GM18907 (cell line): ENCODE measurements around the gene TMOD4.
"Not testable (repeated sequence)": the region's sequence is repeated elsewhere in the genome, so short reads cannot be mapped to it uniquely, and the experiment has no call there.

Source experiments
- ATAC-seq: cut with Tn5 transposase; IDR thresholded peaks from one replicate; pipeline ENCODE4 v1.9.1; 2021; ENCODE audit warnings: mild to moderate bottlenecking, moderate library complexity; ENCODE audit not compliant: unreplicated experiment

The TMOD4 gene

DNA sequence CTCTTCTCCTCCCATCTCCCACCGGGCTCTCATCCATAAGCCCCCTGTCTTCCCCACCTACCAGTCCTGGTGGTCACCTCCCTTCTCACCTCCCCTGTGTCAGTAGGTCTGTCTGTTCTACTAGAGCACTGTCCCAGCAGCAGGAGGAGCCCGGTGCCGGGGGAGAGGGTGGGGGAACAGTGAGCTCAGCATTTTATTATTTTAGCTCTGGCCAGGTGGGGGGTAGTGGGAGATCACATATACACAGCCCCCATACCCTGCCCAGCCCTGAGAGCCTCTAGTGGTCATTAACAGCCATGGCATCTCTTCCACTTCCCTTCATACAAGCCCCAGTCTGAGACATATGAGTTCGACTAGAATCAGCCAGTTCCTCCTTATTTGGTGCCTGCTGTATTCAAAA lies at the start of gene TMOD4:
Gene TMOD4, minus strand, starts transcription at position 119 of the 400 bp plus-strand sequence. CDS start 1,106 bp downstream, outside the sequence.
- no peak for ATAC-seq

DNA sequence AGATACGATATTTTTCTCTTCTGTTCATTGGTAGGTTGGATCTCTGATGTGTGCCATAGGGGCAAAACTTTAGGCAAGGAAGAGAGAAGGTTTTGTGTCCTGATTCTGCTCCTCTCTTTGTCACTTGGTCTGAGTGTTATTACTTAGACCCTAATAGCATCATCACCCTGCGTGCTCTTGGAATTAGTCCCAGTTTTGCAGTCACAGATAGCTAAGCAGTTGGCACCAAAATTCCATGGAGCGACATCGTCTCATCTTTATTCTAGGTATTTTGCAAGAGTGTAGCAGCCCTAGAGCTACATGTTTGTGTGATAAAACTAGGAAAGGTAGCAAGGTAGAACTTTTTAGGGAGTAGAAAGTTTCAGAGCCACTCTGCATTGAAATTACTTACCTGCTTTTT lies 46.3 kb upstream of the TMOD4 start:
- no peak for ATAC-seq

DNA sequence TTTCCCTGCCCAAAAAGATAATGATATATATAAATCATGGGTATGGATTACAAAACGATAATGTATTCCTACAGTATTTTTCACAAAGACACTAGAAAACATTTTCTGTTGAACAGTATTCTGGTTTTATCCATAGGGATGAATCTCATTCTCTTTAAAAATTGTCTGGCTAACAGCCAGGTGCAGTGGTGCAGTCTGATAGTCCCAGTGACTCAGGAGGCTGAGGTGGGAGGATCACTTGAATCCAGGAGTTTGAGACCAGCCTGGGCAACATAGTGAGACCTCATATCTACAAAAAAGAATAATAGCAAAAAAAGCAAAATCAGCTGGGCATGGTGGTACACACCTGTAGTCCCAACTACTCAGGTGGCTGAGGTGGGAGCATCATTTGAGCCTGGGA lies 45.8 kb upstream of the TMOD4 start:
- no peak for ATAC-seq

DNA sequence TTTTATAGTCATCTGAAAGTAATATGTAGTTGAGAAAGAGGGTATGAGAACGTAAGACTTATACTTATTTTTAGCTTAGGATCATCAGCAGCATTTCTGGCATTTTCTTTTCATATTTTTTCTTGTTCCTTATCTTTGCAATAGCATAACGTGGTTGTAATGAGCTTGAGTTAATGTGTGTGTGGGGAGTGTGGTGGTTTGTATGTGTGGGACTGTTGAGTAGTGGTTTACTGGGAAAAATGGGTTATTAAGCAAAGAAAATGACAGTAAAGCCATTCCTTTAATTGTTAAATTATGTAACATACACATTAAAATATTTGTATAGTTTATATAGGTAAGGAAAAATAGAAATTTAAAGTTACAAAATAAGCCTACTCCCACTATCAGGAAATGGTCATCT lies 37.8 kb upstream of the TMOD4 start:
- ATAC-seq, result no peak

DNA sequence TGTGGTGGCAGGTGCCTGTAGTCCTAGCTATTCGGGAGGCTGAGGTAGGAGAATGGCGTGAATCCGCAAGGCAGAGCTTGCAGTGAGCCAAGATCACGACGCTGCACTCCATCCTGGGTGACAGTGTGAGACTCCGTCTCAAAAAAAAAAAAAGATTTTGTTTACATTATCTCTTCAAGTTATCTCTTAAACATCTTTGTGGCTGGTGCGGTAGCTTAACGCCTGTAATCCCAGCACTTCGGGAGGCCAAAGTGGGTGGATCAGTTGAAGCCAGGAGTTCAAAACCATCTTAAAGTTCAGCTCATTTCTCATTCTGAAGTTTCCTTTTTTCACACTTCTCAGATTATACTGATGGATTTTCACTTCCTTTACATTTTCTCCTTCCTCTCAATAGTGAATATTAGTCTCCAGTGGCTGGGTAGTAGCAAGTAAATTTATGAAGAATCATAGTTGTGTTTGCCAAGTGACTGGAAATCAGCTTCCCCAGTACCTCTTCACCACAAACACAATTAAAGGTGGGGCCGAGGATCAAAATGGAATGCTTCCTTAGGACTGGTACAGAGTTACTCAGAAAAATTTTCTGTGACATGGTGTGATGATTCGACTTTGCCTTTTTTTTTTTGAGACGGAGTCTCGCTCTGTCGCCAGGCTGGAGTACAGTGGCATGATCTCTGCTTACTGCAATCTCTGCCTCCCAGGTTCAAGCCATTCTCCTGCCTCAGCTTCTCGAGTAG lies 36.4 kb upstream of the TMOD4 start:
- no peak for ATAC-seq

DNA sequence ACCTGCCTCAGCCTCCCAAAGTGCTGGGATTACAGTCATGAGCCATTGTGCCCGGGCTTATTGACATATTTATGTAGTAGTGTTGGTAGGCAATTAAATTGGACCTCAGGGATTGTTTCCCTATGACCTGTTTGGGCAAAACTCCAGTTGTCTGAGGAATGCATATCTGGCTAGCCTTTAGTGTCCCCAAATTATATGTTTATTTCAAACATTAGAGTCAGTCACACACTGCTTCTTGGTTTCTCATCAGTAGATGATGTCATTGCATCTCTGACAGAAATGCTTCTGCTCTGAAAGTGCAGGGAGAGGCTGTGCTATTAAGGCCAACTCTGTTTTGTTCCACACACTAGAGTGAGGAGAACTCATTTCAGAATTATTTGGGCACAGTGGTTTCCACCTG lies 35.0 kb upstream of the TMOD4 start:
- ATAC-seq, result no peak

DNA sequence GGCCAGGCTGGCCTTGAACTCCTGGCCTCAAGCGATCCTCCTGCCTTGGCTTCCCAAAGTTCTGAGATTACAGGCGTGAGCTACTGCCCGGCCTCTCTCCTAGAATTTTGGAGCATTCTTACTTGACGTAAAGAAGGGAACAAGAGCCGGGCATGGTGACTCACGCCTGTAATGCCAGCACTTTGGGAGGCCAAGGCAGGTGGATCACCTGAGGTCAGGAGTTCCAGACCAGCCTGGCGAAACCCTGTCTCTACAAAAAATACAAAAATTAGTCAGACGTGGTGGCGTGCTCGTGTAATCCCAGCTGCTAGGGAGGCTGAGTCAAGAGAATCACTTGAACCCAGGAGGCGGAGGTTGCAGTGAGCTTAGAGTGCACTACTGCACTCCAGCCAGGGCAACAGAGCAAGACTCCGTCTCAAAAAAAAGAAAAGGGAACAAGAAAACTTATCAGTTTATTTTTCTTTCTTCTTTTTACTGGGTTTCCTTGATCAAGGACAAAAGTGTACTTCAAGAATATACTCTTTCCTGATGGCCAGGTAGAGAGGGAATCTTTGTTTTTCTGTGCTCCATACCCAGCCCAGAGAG lies 29.7 kb upstream of the TMOD4 start:
- not testable (repeated sequence) for ATAC-seq

DNA sequence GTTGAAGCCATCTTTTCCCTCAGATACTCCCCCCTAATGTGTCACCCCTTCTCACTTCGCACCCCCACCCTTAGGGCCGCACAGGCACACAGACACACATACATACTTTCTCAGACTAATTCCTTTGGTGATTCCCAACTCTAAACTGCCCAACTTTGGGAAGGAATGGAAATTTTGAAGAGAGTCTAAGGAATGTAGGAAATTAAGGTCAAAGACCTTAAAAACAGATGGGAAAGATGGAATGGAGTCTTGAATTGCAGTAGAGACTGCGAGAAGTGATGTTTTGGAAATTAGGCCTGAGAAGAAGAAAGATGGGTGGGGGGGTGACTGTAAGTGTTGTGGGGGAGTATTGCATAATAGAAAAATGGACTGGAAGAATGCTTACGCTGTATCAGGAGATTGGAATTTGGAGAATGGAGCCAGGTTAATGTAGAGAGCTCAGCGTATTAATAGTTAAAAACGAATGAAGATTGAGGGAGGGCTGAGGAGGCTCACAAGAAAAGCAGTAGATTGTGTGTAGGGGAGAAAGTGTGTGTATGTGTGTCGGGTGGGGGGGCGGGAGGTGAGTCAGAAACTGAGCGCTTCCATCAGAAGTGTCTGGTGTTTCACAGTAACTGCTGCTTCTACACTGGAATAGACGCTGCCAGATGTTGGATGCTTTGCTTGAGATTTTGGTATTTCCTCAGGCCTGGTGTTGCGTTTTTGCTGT lies 24.2 kb upstream of the TMOD4 start:
- ATAC-seq, result no peak

DNA sequence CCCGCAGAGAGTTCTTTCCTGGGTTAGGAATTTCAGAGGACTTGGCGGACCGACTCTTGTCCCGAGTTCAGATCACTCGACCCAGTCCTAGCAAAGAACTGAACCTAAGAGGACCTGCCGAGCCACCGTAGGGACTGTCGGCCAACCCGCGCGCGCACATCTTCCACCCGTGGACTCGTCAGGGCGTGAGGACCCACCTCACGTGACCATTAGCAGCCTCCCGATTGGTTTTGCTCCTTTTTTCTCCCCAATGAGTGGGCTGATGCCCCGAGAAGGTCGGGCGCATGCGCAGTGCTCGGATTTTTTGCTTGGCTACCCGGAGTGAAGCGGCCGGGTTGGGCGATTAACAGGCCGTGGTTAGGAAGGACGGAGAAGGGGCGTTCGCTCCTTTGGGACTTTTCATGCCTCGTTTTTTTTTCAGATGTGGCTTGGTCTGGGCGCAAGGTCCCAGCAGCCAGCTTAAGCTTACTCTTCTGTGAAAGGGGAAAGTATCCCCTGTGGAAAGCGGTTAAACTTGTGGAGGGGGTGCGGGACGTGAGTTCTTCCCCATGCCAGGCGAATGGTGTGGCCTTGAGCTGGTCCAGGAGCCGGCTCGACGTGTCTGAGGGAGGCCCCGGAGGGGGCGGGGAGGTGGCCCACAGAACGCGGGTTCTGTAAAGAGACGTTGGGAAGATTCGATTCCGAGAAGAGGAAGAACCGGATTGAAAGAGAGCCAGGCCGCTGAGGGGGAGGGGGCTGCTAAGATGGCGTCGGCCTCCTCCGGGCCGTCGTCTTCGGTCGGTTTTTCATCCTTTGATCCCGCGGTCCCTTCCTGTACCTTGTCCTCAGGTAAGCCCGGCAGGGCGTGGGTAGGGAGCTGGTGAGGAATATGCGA lies 22.7 kb upstream of the TMOD4 start, which contains the start of gene PIP5K1A:
Gene PIP5K1A, plus strand, starts transcription at position 299 of the 874 bp plus-strand sequence. Its CDS starts 445 bp downstream, at position 744.
- ATAC-seq, result peak; percentile 83

DNA sequence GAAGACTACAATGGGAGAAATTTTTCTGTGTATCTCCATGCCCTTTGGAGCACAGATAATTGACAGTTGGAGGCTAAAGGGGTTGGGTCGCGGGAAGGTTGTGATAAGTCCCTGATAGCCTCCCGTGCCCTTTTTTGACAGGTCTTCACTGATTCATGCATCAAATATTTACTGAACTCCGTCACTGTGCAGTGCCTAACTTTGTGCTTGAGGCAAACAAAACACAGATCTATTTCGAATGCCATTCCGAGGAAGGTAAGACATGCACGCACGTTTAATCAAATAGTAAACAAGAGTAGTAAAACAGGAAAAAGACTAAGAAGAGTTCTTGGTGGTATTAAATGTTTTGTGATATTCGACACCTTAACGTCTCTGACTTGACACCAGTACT lies 22.1 kb upstream of the TMOD4 start:
- ATAC-seq, result no peak

DNA sequence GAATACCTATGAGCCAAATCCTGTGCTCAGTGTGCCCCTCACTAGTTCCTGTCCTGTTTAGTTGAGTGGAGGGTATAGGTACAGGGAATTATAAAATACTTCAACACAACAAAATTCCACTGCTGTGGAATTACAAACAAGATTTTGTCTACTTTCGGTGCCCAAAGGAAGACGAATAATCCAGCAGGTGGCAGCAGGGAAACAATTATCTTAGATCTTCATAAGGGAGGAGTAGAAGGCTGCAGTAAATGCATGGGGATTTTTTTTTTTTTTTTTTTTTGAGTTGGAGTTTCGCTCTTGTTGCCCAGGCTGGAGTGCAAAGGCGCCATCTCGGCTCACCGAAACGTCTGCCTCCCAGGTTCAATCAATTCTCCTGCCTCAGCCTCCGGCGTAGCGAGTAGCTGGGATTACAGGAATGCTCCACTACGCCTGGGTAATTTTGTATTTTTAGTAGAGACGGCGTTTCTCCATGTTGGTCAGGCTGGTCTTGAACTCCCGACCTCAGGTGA lies 20.6 kb upstream of the TMOD4 start:
- no peak for ATAC-seq

DNA sequence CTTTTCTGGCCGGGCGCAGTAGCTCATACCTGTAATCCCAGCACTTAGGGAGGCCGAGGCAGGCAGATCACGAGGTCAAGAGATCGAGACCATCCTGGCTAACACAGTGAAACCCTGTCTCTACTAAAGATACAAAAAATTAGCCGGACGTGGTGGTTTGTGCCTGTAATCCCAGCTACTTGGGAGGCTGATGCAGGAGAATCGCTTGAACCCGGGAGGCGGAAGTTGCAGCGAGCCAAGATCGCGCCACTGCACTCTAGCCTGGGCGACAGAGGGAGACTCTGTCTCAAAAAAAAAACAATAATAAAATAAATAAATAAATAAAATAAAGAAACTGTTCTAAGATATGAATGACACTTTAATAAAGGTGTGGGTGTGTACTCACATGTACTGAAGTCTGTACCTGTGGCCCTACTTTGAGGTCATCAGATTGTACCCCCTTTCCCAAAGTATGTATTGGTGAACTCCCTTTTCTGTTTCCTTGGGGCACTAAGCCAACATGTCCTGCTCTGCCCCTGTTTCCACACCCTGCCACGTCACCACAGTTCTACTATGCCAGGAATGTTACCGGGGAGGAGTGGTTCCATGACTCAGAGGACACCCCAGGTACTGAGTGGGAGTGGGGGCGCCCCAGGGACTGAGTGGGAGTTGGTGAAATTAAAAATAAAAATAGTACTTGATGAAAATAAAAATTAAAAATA lies 19.3 kb upstream of the TMOD4 start:
- ATAC-seq, result not testable (repeated sequence)

DNA sequence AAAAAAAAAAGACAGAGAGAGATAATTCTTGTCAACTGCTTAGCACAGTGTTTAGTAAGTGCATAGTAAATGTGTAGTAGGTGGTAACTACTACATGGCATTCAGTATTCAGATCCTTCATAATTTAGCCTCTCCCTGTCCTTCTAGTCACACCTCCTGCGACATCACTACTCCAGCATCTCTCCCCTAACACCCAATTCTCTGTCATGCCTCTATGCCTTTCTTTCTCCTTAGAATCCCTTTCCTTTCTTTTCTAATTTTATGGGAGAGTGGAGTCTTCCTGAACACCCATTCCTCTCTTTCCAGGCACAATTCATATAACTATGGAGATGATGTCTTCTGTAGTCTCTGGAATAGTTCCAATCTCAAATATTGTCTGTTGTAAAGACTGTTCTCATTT lies 18.1 kb upstream of the TMOD4 start:
- no peak for ATAC-seq

DNA sequence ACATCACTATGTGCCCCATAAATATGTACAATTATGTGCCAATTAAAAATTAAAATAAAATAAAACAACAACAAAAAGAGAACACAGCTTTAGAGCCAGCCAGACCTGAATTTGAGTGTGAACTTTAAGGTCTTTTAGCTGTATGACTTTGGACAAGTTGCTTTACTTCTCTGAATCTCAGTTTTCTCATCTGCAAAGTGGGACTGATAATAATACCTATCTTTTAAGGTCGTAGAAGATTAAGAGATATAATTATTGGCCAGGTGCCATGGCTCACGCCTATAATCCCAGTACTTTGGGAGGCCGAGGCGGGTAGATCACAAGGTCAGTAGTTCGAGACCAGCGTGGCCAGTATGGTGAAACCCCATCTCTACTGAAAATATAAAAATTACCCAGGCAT lies 17.5 kb upstream of the TMOD4 start:
- ATAC-seq, result no peak

DNA sequence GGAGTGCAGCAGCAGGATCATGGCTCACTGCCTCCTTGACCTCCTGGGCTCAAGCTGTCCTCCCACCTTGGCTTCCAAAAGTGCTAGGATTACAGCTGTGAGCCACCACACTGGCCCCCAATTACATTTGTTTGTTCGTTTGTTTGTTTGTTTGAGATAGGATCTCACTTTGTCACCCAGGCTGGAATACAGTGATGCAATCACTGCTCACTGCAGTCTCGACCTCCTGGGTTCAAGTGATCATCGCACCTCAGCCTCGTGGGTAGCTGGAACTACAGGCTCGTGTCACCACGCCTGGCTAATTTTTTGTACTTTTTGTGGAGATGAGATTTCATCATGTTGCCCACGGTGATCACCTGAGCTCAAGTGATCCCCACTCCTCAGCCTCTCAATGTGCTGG lies 16.3 kb upstream of the TMOD4 start:
- ATAC-seq, result no peak

DNA sequence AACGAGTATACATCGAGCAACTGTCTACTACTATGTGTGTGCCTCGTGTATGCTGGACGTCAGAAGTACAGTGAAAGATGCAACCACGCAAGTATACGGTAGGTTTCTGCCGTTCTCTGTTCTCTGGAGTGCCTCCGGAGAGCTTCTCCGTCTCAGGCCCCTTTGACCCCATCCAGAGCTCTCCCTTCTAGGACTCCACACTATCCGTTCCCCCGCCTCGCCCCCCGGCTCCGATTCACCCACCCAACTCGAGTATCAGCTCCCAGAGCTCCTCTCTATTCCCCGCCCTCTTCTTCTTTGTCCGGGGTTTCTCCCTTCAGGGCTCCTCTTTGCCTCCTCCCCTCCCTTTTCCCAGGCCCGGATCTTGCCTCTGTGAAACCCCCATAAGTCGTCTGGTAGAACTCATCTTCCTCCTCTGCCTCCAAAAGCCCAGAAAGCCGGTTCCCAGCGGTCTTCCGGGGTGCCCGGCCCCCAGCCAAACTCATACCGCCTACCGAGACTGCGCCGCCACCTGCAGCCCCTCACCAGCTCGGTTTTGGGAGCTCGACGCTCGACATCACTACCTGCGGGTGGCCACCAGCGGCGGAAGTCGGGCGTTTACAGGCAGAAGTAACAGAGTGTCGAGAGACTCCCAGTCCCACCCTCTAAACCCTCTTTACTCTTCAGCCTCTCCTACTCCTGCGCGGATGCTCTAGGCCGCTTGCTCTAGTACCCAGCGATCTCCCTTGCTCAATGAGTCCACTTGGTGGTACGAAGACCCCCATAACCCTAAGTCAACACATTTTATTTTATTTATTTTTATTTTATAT lies 14.1 kb upstream of the TMOD4 start, which contains the start of gene VPS72:
Gene VPS72, minus strand, starts transcription at position 561 of the 809 bp plus-strand sequence. Its CDS starts 76 bp downstream, at position 485.
- peak; percentile 86 for ATAC-seq

DNA sequence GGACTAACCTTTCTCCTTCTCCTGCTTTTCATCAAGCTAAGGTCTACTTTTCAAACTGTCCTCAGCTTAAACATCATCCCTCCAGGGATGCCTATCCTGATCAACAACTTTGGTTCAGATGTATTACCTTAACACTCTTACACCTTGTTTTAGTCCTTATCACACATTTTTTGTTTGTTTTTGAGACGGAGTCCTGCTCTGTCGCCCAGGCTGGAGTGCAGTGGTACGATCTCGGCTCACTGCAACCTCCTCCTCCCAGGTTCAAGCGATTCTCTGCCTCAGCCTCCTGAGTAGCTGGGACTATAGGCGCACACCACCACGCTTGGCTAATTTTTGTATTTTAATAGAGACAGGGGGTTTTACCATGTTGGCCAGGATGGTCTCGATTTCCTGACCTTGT lies 12.9 kb upstream of the TMOD4 start:
- ATAC-seq, result not testable (repeated sequence)

DNA sequence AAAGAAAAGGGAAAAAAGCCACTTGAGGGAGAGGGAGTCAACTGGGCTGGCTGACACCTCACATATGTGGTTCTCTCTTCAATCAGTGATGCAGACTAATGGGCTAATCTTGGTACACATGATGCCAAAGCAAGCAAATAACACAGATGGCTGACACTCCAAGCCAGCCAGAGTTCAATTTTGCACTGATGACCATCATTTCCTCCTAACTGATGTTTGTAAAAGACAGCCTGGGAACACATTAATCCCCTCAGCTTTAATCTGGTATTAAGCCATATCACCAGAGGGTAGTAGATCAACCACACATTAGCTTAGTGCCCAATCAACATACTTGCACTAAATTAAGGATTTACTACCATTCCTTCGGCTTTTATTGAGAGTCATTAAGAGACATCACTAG lies 11.4 kb upstream of the TMOD4 start:
- no peak for ATAC-seq

DNA sequence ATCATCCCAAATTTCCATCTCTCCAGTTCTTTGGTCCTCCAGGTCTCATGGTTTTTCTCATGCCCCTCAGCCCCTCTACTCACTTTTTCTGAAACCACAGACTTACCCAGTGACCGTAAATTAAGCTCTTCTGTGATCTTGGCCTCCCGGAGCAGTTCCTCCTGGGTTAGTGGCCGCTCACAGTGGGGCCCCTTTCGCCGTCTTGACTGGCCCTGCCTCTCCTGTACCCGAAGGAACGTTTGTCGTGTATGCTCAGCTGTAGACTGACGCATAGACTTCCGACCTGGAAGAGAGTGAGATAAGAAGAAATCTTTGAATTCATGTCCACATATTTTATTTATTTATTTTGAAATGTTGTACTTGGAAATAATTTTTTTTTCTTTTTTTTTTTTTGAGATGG lies 8.4 kb upstream of the TMOD4 start:
- ATAC-seq, result no peak
